ENCODE measurements around the gene SELENON. TPM values are rescaled to one million over a fixed set of nuclear protein-coding genes. Genes with fewer than 3 reads are reported as not detected.

Gene SELENON
- total and polyA plus RNA-seq, 2 of the 4 experiments (the other 2 are of a cell fraction): 9.1 to 114 TPM

DNA sequence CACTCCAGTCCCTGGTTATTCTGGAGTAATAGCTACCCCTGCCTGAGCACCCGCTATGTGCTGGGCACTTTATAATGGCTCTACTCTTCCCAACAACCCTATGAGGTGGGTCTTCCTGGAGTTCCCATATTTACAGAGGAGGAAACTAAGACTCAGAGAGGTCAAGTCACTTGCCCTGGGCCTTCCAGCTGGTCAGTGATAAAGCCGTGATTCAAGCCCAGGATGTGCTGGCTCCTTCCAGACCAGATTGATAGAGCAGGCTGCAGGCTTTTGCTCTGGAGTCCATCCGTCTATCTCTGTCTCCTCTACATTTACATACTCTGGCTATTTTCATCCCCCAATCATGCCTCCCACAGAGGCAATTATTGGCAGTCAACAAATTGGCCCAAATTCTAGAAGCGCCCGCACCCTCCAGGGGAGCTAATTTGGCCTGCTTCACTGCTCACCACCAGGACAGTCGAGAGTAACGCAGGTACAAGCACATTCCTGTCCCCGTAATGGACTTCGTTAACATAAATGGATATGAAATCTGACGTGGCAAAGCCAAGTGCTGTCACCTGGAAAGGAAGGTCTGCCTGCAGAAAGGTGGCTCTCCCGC is 39.8 kb upstream of the SELENON start:
- TF ChIP-seq RAD21 (IDR thresholded peaks at IDR 0.05; ENCODE audit: low read length): no peak
- TF ChIP-seq CHD1 (IDR thresholded peaks at IDR 0.05; ENCODE audit: low read depth, low read length): no peak
- TF ChIP-seq, protein P1, sequence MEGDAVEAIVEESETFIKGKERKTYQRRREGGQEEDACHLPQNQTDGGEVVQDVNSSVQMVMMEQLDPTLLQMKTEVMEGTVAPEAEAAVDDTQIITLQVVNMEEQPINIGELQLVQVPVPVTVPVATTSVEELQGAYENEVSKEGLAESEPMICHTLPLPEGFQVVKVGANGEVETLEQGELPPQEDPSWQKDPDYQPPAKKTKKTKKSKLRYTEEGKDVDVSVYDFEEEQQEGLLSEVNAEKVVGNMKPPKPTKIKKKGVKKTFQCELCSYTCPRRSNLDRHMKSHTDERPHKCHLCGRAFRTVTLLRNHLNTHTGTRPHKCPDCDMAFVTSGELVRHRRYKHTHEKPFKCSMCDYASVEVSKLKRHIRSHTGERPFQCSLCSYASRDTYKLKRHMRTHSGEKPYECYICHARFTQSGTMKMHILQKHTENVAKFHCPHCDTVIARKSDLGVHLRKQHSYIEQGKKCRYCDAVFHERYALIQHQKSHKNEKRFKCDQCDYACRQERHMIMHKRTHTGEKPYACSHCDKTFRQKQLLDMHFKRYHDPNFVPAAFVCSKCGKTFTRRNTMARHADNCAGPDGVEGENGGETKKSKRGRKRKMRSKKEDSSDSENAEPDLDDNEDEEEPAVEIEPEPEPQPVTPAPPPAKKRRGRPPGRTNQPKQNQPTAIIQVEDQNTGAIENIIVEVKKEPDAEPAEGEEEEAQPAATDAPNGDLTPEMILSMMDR (conservative IDR thresholded peaks at IDR 0.05; ENCODE audit: low read depth, low read length): no peak
- TF ChIP-seq NFE2L2 (IDR thresholded peaks at IDR 0.05; ENCODE audit: low read depth, low read length): no peak
- no peak for TF ChIP-seq MXI1 (IDR thresholded peaks at IDR 0.05; ENCODE audit: borderline replicate concordance, low read depth, low read length)
- TF ChIP-seq CEBPB (IDR thresholded peaks at IDR 0.05; ENCODE audit: low read depth, low read length): no peak
- TF ChIP-seq BHLHE40 (IDR thresholded peaks at IDR 0.05; ENCODE audit: low read depth, low read length): no peak
- no peak for TF ChIP-seq RCOR1 (IDR thresholded peaks at IDR 0.05; ENCODE audit: insufficient replicate concordance, low read length)
- no peak for TF ChIP-seq POLR2A (IDR thresholded peaks at IDR 0.05; ENCODE audit: low read depth, low read length)
- no peak for TF ChIP-seq FOS (IDR thresholded peaks at IDR 0.05; ENCODE audit: low read depth, low read length)
- TF ChIP-seq, protein P2, sequence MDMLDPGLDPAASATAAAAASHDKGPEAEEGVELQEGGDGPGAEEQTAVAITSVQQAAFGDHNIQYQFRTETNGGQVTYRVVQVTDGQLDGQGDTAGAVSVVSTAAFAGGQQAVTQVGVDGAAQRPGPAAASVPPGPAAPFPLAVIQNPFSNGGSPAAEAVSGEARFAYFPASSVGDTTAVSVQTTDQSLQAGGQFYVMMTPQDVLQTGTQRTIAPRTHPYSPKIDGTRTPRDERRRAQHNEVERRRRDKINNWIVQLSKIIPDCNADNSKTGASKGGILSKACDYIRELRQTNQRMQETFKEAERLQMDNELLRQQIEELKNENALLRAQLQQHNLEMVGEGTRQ (IDR thresholded peaks at IDR 0.05; ENCODE audit: low read depth, low read length): no peak
- TF ChIP-seq MAZ (IDR thresholded peaks at IDR 0.05; ENCODE audit: borderline replicate concordance, low read depth, low read length): no peak
- TF ChIP-seq SMC3 (IDR thresholded peaks at IDR 0.05; ENCODE audit: low read depth, low read length): no peak
- no peak for TF ChIP-seq MAFK (IDR thresholded peaks at IDR 0.05; ENCODE audit: low read depth, low read length)
- no peak for TF ChIP-seq ELK1 (IDR thresholded peaks at IDR 0.05; ENCODE audit: borderline replicate concordance, low read depth, low read length)
- no peak for TF ChIP-seq RFX5 (IDR thresholded peaks at IDR 0.05; ENCODE audit: low read depth, low read length)
- Histone ChIP-seq H3K9me1 (ENCODE audit: insufficient read depth, low read length) (no peaks in the 10 kb centered on the region; the same call in 1 of the 2 replicates), H3K4me1 (ENCODE audit: control insufficient read depth, insufficient read depth, low read length) (no peaks in the 10 kb centered on the region), H3K9me3 (ENCODE audit: control insufficient read depth, insufficient read depth, low read length) (no peaks in the 10 kb centered on the region), H3K36me3 (ENCODE audit: control insufficient read depth, insufficient read depth, low read length) (peaks cover 29% of the 10 kb centered on the region; the same call in 1 of the 2 replicates), H3K4me3 (ENCODE audit: insufficient read depth, low read depth, low read length) (no peak overlapping the region), H2AFZ (replicated peaks; ENCODE audit: low read length, poor library complexity) (no peak overlapping the region), H3K79me1 (ENCODE audit: low read depth in 1 of 2, low read length in 2 of 2) (no peaks in the 10 kb centered on the region), H2BK5ac (ENCODE audit: low read depth, low read length, poor library complexity, severe bottlenecking) (no peak overlapping the region), H3K4me2 (ENCODE audit: low read depth, low read length) (no peak overlapping the region), H3K23ac (ENCODE audit: low read depth, low read length) (no peak overlapping the region), H2AK5ac (ENCODE audit: low read depth, low read length) (no peak overlapping the region), H3K14ac (replicated peaks; ENCODE audit: low read depth, low read length) (no peak overlapping the region), H2BK20ac (ENCODE audit: low read depth, low read length) (no peak overlapping the region), H3K56ac (ENCODE audit: extremely low read depth, insufficient read depth, low read length) (no peak overlapping the region), H2AK9ac (replicated peaks; ENCODE audit: low read depth, low read length, poor library complexity) (no peak overlapping the region), H4K5ac (ENCODE audit: low read depth, low read length) (no peak overlapping the region), H3K18ac (ENCODE audit: low read depth, low read length) (no peak overlapping the region), H3K9ac (ENCODE audit: low read depth, low read length) (no peak overlapping the region), H4K20me1 (ENCODE audit: insufficient read depth, low read length) (no peaks in the 10 kb centered on the region), H2BK120ac (ENCODE audit: low read depth, low read length) (no peak overlapping the region), H3K27me3 (ENCODE audit: control insufficient read depth, insufficient read depth, low read length) (no peaks in the 10 kb centered on the region), H4K8ac (ENCODE audit: low read depth in 2 of 2, low read length in 2 of 2) (no peak overlapping the region), H2BK15ac (ENCODE audit: low read depth, low read length) (no peak overlapping the region), H3K27ac (ENCODE audit: insufficient read depth, low read length) (no peak overlapping the region), H4K91ac (ENCODE audit: insufficient read depth, low read depth, low read length) (no peak overlapping the region), H3K4ac (ENCODE audit: low read depth, low read length) (no peak overlapping the region)
- CTCF ChIA-PET: no interaction called here
- POLR2A ChIA-PET (ENCODE audit: unreplicated experiment): no interaction called here
- ATAC-seq (ENCODE audit: low read depth): no peak
- in situ Hi-C loops (cut with MboI; ENCODE audit: low sequenced_read_pairs) (no loop called here), dilution Hi-C loops (cut with HindIII; ENCODE audit: low sequenced_read_pairs, unreplicated experiment) (no loop called here), intact Hi-C loops (cut with micrococcal nuclease) (no loop called here)
- DNase-seq: no peak
- whole genome bisulfite sequencing, 2 experiments (ENCODE audit: extremely low coverage in 2 of 2, insufficient read length in 1 of 2): 60% methylated on average over 1 of the region's 11 CpGs; no CpG with 5 or more reads in 1 of the 2 experiments
- no TSS peak for BruUV-seq (replicated peaks)
